B cell (primary cell): Measurements from ENCODE around the gene PCK1. TPM values are rescaled to one million over a fixed set of nuclear protein-coding genes. Genes with fewer than 3 reads are reported as not detected.

ENCODE experiments used
- ATAC-seq: fragments of 200-7000 bp; cut with Tn5 transposase; one replicate; pipeline ENCODE4 v1.10.0; 2021; ENCODE audit warnings: low read depth, mild to moderate bottlenecking, moderate number of reproducible peaks, moderate library complexity
- CTCF ChIA-PET: fragments of 350-600 bp; sonication (Branson Sonifier 250); formaldehyde crosslinking; loops from one replicate; lab custom pipeline; 2021; ENCODE audit warnings: antibody characterized with exemption, inconsistent platforms; lab: Charles Lee
- POLR2A ChIA-PET: fragments of 350-600 bp; sonication (Branson Sonifier 250); formaldehyde crosslinking; loops from one replicate; lab custom pipeline; 2021; ENCODE audit warnings: antibody characterized with exemption; lab: Charles Lee
- DNase-seq: peaks from one replicate; pipeline ENCODE4 v3.0.0; 2013
- H2AFZ ChIP-seq: 2 replicates; pipeline ENCODE4 v1.6.1; 2012; ENCODE audit warnings: mild to moderate bottlenecking, low read depth, low read length; ENCODE audit not compliant: insufficient read depth, poor library complexity, severe bottlenecking
- H3K27ac ChIP-seq, 2 donors: 1 replicate in 1 of 2; 2 replicates in 1 of 2; pipeline ENCODE4 v1.5.1; 2012 to 2013; ENCODE audit warnings: low read length in 2 of 2, mild to moderate bottlenecking in 2 of 2, moderate library complexity in 1 of 2
- H3K27me3 ChIP-seq, 4 experiments: fragments of 200-600 bp in 1 of 4; sonication (generic) in 1 of 4; replicated peaks in 1 of 4; 1 replicate in 2 of 4; 2 replicates in 2 of 4; pipeline versions ENCODE4 v1.6.1 to v1.7.0; 2013 to 2016; ENCODE audit warnings: low read length in 3 of 4, mild to moderate bottlenecking in 2 of 4, mixed read lengths in 1 of 4, moderate library complexity in 1 of 4; ENCODE audit not compliant: insufficient read depth in 4 of 4, control insufficient read depth in 3 of 4; ENCODE audit errors: control extremely low read depth in 1 of 4
- H3K36me3 ChIP-seq, 2 experiments: replicated peaks in 1 of 2; 1 replicate in 1 of 2; 2 replicates in 1 of 2; pipeline versions ENCODE4 v1.6.1 to v1.7.1; 2013; ENCODE audit warnings: low read length in 1 of 2; ENCODE audit not compliant: insufficient read depth in 2 of 2, control insufficient read depth in 1 of 2; ENCODE audit errors: control extremely low read depth in 1 of 2, extremely low read depth in 1 of 2
- H3K4me1 ChIP-seq, 2 donors: fragments of 200-600 bp in 1 of 2; sonication (generic) in 1 of 2; 1 replicate in 1 of 2; 2 replicates in 1 of 2; pipeline versions ENCODE4 v1.5.1 to v1.6.1; 2013 to 2017; ENCODE audit warnings: low read length in 2 of 2; ENCODE audit not compliant: control insufficient read depth in 2 of 2, insufficient read depth in 2 of 2
- H3K4me2 ChIP-seq: replicated peaks from 2 replicates; pipeline ENCODE3; 2012; ENCODE audit warnings: mild to moderate bottlenecking, low read depth, low read length; ENCODE audit not compliant: poor library complexity, severe bottlenecking
- H3K4me3 ChIP-seq, 5 experiments: fragments of 200-600 bp in 1 of 5; sonication (generic) in 1 of 5; 1 replicate in 3 of 5; 2 replicates in 2 of 5; pipeline versions ENCODE4 v1.5.1 to v1.7.0; 2011 to 2016; ENCODE audit warnings: low read length in 4 of 5, mild to moderate bottlenecking in 4 of 5, low read depth in 2 of 5, control low read depth in 1 of 5, moderate library complexity in 1 of 5; ENCODE audit not compliant: insufficient read depth in 1 of 5; ENCODE audit errors: control extremely low read depth in 1 of 5, extremely low read depth in 1 of 5
- H3K79me2 ChIP-seq: fragments of 200-600 bp; sonication (generic); one replicate; pipeline ENCODE4 v1.6.0; 2016; ENCODE audit warnings: low read length; ENCODE audit not compliant: control insufficient read depth, insufficient read depth
- H3K9ac ChIP-seq: fragments of 200-600 bp; sonication (generic); 2 replicates; pipeline ENCODE4 v1.6.1; 2017; ENCODE audit warnings: mild to moderate bottlenecking, low read length, moderate library complexity
- H3K9me3 ChIP-seq, 3 donors: one replicate each; pipeline versions ENCODE4 v1.6.1 to v1.7.1; 2013; ENCODE audit warnings: low read length in 2 of 3; ENCODE audit not compliant: control insufficient read depth in 2 of 3, insufficient read depth in 1 of 3; ENCODE audit errors: control extremely low read depth in 1 of 3
- H4K20me1 ChIP-seq: 2 replicates; pipeline ENCODE4 v1.6.0; 2012; ENCODE audit warnings: mild to moderate bottlenecking, low read length; ENCODE audit not compliant: insufficient read depth, control insufficient read depth, poor library complexity, severe bottlenecking
- H3K27ac Mint-ChIP-seq: one replicate; pipeline ENCODE4 v1.8.0; 2021; ENCODE audit warnings: mixed read lengths
- H3K27me3 Mint-ChIP-seq: one replicate; pipeline ENCODE4 v1.8.0; 2021; ENCODE audit warnings: mixed read lengths
- H3K4me1 Mint-ChIP-seq: one replicate; pipeline ENCODE4 v1.8.0; 2021; ENCODE audit warnings: mixed read lengths
- H3K4me3 Mint-ChIP-seq: one replicate; pipeline ENCODE4 v1.8.0; 2021; ENCODE audit warnings: mixed read lengths
- H3K9me3 Mint-ChIP-seq: one replicate; pipeline ENCODE4 v1.8.0; 2022; ENCODE audit warnings: mixed read lengths; ENCODE audit not compliant: insufficient read depth
- CTCF ChIP-seq: fragments of 200-600 bp; IDR thresholded peaks from one replicate; pipeline ENCODE4 v1.8.0; 2022; ENCODE audit warnings: antibody characterized with exemption, mild to moderate bottlenecking
- EZH2 ChIP-seq: IDR thresholded peaks from 2 replicates; pipeline ENCODE4 v1.6.1; 2012; ENCODE audit warnings: borderline replicate concordance, low read depth, mild to moderate bottlenecking, moderate library complexity, low read length; ENCODE audit not compliant: insufficient read depth, poor library complexity, severe bottlenecking
- WGBS: methylation state at CpG from one replicate; pipeline ENCODE4 v1.1.5; 2013; ENCODE audit warnings: missing lambda C conversion rate; ENCODE audit not compliant: insufficient coverage; 5-methylcytosine and 5-hydroxymethylcytosine counted together
- intact Hi-C: fragments of 100-400 bp; cut with micrococcal nuclease; formaldehyde crosslinking; loops from one replicate; pipeline ENCODE4 v1.10.0; 2022
- polyA plus RNA-seq: library from polyadenylated mRNA; depleted of rRNA; stranded (reverse); fragments of >200 nt; gene quantifications from 2 replicates; pipeline ENCODE4 v1.2.3, GENCODE V29; 2012
- total RNA-seq, 2 donors: library from RNA; stranded (reverse); fragments of 120-200 nt in 1 of 2; gene quantifications; 1 replicate in 1 of 2; 2 replicates in 1 of 2; pipeline versions ENCODE4 v1.2.3 to v1.2.4, GENCODE V29; 2013 to 2022

The PCK1 gene
- total and polyA plus RNA-seq, 2 donors (not counting 1 experiment from before 2014, with no cell fraction given), result not detected

DNA sequence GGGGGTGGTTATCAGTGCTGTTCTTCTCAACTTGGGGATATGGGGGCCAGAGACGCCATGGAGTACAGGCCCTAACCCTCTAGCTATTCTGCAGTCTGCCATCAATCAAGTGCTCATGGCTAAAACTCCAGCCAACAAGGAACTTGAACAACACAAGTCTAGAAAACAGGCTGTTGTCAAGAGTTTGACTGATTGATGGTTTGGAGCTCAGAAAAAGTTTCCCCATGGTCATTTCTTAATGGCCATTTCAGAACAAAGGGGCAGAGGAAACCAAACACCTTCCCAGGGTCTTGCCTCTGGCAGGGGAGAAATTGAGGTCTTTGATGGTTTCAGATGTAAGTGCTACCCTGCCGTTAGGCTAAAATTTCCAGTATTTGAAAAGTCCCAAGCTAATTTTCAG lies 15.1 kb downstream of the PCK1 start:
- intact Hi-C loops, result no loop called here
- H3K36me3 ChIP-seq, result no peaks in the 10 kb centered on the region
- Mint-ChIP-seq H3K4me1 (no peaks in the 10 kb centered on the region), H3K4me3 (no peak overlapping the region), H3K9me3 (no peaks in the 10 kb centered on the region), H3K27ac (no peak overlapping the region), H3K27me3 (peaks cover 39% of the 10 kb centered on the region)
- TF ChIP-seq EZH2, result no peak
- no peak for TF ChIP-seq CTCF
- H3K4me3 ChIP-seq, result no peak overlapping the region
- no peaks in the 10 kb centered on the region for H3K9me3 ChIP-seq
- no peak for ATAC-seq
- ChIA-PET POLR2A (no interaction called here), CTCF (no interaction called here)
- H3K79me2 ChIP-seq, result no peaks in the 10 kb centered on the region
- H3K4me1 ChIP-seq, result no peaks in the 10 kb centered on the region
- 92% methylated on average over 2 of the region's 2 CpGs for WGBS
- no peak for DNase-seq
- H3K9ac ChIP-seq, result no peak overlapping the region
- peaks cover 0 to 45% (median 5%) of the 10 kb centered on the region in 4 experiments for H3K27me3 ChIP-seq
- H4K20me1 ChIP-seq, result no peaks in the 10 kb centered on the region
- no peak overlapping the region for H3K4me2 ChIP-seq
- H2AFZ ChIP-seq, result no peak overlapping the region
- no peak overlapping the region for H3K27ac ChIP-seq

DNA sequence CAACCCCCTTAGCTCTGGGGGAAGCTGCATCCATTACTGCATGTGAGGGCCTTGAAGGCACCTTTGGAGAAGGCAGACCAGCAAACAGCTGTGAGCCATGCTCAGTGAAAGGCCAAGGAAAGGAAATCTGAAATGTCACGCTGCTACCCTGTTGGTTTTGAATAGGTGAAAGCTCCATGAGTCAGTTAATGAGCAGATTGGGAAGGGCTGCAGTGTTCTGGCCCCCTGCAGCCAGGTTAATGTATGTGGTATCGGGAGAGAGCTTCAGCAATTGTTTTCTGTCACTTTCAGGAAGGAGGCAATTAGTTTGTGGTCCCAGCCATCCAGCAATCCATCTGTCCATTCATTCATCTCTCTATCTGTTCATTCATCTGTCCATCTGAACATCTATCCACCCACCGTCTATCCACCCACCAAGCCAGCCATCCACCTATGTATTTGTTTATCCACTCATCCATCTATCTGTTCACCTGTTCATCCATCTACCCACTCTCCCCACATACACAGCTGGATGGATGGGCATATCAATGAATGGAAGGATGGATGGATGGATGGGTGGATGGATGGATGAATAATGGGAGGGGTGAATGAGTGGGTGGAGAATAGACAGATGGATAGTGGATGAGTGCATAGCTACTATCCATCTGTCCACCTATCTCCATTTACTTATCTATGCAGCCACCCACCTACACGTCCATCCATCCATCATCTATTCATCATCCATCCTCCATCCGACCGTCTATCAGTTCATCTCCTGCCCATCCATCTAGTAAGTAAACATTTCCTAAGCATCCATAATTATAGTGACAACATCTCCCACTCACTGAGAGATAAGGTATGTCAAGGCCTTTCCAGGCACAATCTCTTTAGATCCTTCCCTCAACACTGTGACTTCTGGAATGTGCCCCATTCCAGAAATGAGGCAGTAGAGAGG lies 16.0 kb downstream of the PCK1 start:
- no peak overlapping the region for H3K4me3 Mint-ChIP-seq
- ChIA-PET CTCF (interaction anchor here (0.9 kb wide), 1 partner anchor 9 kb away, joined by 6 read pairs; no protein-coding TSS in a partner anchor), POLR2A (no interaction called here)
- no peak overlapping the region for H3K9ac ChIP-seq
- no peak overlapping the region for H3K4me2 ChIP-seq
- H3K27ac Mint-ChIP-seq, result no peak overlapping the region
- intact Hi-C loops, result no loop called here
- no peaks in the 10 kb centered on the region for H3K79me2 ChIP-seq
- no peaks in the 10 kb centered on the region for H3K4me1 Mint-ChIP-seq
- H3K4me1 ChIP-seq, result no peaks in the 10 kb centered on the region
- H3K36me3 ChIP-seq, result no peaks in the 10 kb centered on the region
- H3K4me3 ChIP-seq, result no peak overlapping the region
- TF ChIP-seq EZH2, result no peak
- no peak for TF ChIP-seq CTCF
- H3K27ac ChIP-seq, result no peak overlapping the region
- ATAC-seq, result no peak
- no peaks in the 10 kb centered on the region for H4K20me1 ChIP-seq
- no peaks in the 10 kb centered on the region for H3K9me3 Mint-ChIP-seq
- no peaks in the 10 kb centered on the region for H3K9me3 ChIP-seq
- H2AFZ ChIP-seq, result no peak overlapping the region
- WGBS, result 75% methylated on average over 4 of the region's 6 CpGs
- H3K27me3 ChIP-seq, result peaks cover 0 to 54% (median 8%) of the 10 kb centered on the region in 4 experiments
- peaks cover 42% of the 10 kb centered on the region for H3K27me3 Mint-ChIP-seq
- no peak for DNase-seq
